T-helper 1 cell treated with Interleukin-12 subunit alpha and Interleukin-12 subunit beta and Interleukin-4 antibody, amounts not matched to agents 30 ng/mL and 1 ng/mL, for 36 hours (primary cell): ENCODE data around the gene STIM1. TPM values are rescaled to one million over a fixed set of nuclear protein-coding genes. Genes with fewer than 3 reads are reported as not detected.

Experiments
- intact Hi-C: fragments of 100-400 bp; cut with micrococcal nuclease; formaldehyde crosslinking; loops from one replicate; pipeline ENCODE4 v1.15.1; 2024
- total RNA-seq: library from RNA; stranded (reverse); gene quantifications from 2 replicates; pipeline ENCODE4 v1.2.3, GENCODE V29; 2022

STIM1 gene
- total RNA-seq, 1 donor from 2014 or later, result 110 TPM

DNA sequence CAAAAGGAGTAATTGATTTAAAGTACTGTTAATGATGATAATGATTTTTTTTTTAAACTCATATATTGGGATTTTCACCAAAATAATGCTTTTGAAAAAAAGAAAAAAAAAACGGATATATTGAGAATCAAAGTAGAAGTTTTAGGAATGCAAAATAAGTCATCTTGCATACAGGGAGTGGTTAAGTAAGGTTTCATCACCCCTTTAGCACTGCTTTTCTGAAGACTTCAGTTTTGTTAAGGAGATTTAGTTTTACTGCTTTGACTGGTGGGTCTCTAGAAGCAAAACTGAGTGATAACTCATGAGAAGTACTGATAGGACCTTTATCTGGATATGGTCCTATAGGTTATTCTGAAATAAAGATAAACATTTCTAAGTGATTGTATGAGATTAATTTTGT is 283.0 kb downstream of the STIM1 start:
- intact Hi-C loops, result no loop called here

DNA sequence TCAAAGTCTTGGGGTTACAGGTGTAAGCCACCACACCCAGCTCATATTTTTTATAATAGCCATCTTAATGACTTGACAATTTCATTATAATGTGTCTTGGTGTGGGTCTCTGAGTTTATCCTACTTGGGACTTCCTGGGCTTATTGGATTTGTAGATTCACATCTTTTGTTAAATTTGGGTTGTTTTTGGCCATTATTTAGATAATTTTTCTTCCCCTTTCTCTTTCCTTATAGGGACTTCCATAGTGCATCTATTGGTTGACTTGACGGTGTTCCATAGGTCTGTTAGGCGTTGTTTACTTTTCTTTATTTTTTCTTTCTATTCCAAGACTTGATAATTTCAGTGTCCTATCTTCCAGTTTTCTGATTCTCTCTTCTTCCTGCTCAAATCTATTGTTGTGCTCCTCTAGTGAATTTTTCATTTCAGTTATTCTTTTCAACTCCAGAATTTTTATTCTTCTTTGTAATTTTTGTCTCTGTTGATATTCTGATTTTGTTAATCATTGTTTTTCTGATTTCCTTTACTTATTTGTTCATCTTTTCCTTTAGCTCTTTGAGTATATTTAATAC is 284.7 kb downstream of the STIM1 start:
- intact Hi-C loops, result no loop called here

Other genes starting within 250 kb of the STIM1 start
- gene ART5, start 213.7 kb upstream of the STIM1 start, total RNA-seq, result not detected in 2 replicates
- not detected in 2 replicates for gene ART1, start 210.5 kb upstream of the STIM1 start, total RNA-seq
- gene CHRNA10, start 184.3 kb upstream of the STIM1 start, total RNA-seq, result 3.1 and 4.2 TPM in 2 replicates
- 123 and 131 TPM in 2 replicates for gene NUP98, start 58.1 kb upstream of the STIM1 start, total RNA-seq
- gene PGAP2, start 47.1 kb upstream of the STIM1 start, total RNA-seq, result 21.6 and 22.0 TPM in 2 replicates
- gene RHOG, start 14.7 kb upstream of the STIM1 start, total RNA-seq, result 153 and 155 TPM in 2 replicates
- gene RRM1, start 239.1 kb downstream of the STIM1 start, total RNA-seq, result 138 and 157 TPM in 2 replicates